BLaER1 (cell line): ENCODE results near the gene SHANK3.
"Not testable (repeated sequence)": the region's sequence is repeated elsewhere in the genome, so short reads cannot be mapped to it uniquely, and the experiment has no call there.

Source experiments
- H3K27ac ChIP-seq: shearing (Covaris generic); formaldehyde crosslinking; 2 replicates; pipeline ENCODE4 v1.8.1; 2022
- H3K27me3 ChIP-seq: shearing (Covaris generic); formaldehyde crosslinking; 2 replicates; pipeline ENCODE4 v1.8.1; 2022
- H3K36me3 ChIP-seq: shearing (Covaris generic); formaldehyde crosslinking; 2 replicates; pipeline ENCODE4 v1.8.1; 2022
- H3K4me1 ChIP-seq: shearing (Covaris generic); formaldehyde crosslinking; 2 replicates; pipeline ENCODE4 v1.8.1; 2022
- H3K4me2 ChIP-seq: shearing (Covaris generic); formaldehyde crosslinking; 2 replicates; pipeline ENCODE4 v1.8.1; 2022
- H3K4me3 ChIP-seq: shearing (Covaris generic); formaldehyde crosslinking; 2 replicates; pipeline ENCODE4 v1.8.1; 2022
- H3K9ac ChIP-seq: shearing (Covaris generic); formaldehyde crosslinking; 2 replicates; pipeline ENCODE4 v1.8.1; 2022
- H3K9me3 ChIP-seq: shearing (Covaris generic); formaldehyde crosslinking; 2 replicates; pipeline ENCODE4 v1.8.1; 2022
- H4K20me1 ChIP-seq: shearing (Covaris generic); formaldehyde crosslinking; 2 replicates; pipeline ENCODE4 v1.8.1; 2022
- Cebpa-rat ChIP-seq: shearing (Covaris generic); IDR thresholded peaks from 2 replicates; pipeline ENCODE4 v1.8.1; 2022

SHANK3 gene

DNA sequence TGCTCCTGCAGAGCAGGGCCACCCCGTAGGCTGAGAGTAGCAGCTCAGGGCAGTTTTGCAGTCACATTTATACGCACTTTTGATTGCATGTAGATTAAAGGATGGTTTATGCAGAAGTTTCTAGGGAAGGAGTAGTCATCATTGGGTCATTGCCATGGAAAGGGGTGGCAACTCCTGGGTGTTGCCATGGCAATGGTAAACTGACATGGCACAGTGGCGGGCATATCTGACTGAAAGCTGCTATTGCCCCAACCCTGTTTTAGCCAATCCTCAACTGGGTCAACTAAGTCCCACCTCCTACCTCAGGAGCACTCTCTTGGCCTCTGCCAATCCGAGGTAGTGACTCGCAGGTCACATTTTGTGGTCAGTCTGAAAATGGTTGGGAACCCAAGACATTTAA is 42.2 kb upstream of the SHANK3 start:
- no peak overlapping the region for H3K4me3 ChIP-seq
- H3K4me1 ChIP-seq = peaks cover 34% of the 10 kb centered on the region
- no peaks in the 10 kb centered on the region for H4K20me1 ChIP-seq
- H3K9me3 ChIP-seq = no peaks in the 10 kb centered on the region
- no peak for TF ChIP-seq Cebpa-rat
- no peaks in the 10 kb centered on the region for H3K27me3 ChIP-seq
- H3K27ac ChIP-seq = no peak overlapping the region
- 0 out of 2 replicates have a peak overlapping the region, but pooled peaks have one; percentile 8 for H3K4me2 ChIP-seq
- peaks cover 12% of the 10 kb centered on the region; the same call in 1 of the 2 replicates for H3K36me3 ChIP-seq
- H3K9ac ChIP-seq = no peak overlapping the region

- Histone ChIP-seq H3K36me3 (0 out of 2 replicates have a peak, but pooled peaks cover 5% of the 10 kb centered on the region), H3K9me3 (no peaks in the 10 kb centered on the region), H4K20me1 (no peaks in the 10 kb centered on the region), H3K4me3 (no peak overlapping the region), H3K4me1 (peaks cover 19% of the 10 kb centered on the region), H3K27me3 (no peaks in the 10 kb centered on the region), H3K27ac (no peak overlapping the region), H3K9ac (no peak overlapping the region), H3K4me2 (no peak overlapping the region)
- no peak for TF ChIP-seq Cebpa-rat
Measured at GRCh38 chr22:50633086-50633485, 39.5 kb upstream of the SHANK3 start.

GRCh38 chr22:50633771-50634170 is 38.9 kb upstream of the SHANK3 start:
- Histone ChIP-seq H3K27ac (no peak overlapping the region), H3K4me1 (peaks cover 14% of the 10 kb centered on the region), H3K9ac (no peak overlapping the region), H3K4me2 (no peak overlapping the region), H3K36me3 (0 out of 2 replicates have a peak, but pooled peaks cover 5% of the 10 kb centered on the region), H3K27me3 (no peaks in the 10 kb centered on the region), H4K20me1 (no peaks in the 10 kb centered on the region), H3K9me3 (no peaks in the 10 kb centered on the region), H3K4me3 (no peak overlapping the region)
- no peak for TF ChIP-seq Cebpa-rat

DNA sequence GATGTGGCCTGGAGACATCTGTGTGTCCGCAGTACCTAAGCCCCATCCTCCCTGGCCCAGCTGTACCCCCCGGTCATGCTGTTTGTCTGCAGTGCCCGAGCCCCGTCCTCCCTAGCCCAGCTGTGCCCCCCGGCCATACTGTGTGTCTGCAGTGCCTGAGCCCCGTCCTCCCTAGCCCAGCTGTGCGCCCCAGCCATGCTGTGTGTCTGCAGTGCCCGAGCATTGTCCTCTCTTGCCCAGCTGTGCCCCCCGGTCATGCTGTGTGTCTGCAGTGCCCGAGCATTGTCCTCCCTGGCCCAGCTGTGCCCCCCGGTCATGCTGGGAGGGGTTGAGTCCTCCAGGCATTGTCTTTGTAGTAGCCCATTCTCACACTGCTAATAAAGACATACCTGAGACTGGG is 37.0 kb upstream of the SHANK3 start:
- Histone ChIP-seq H3K27ac (no peak overlapping the region), H3K36me3 (0 out of 2 replicates have a peak, but pooled peaks cover 5% of the 10 kb centered on the region), H3K27me3 (no peaks in the 10 kb centered on the region), H3K9me3 (no peaks in the 10 kb centered on the region), H3K4me1 (peaks cover 4% of the 10 kb centered on the region; the same call in 1 of the 2 replicates), H3K9ac (no peak overlapping the region), H3K4me2 (no peak overlapping the region), H3K4me3 (no peak overlapping the region), H4K20me1 (no peaks in the 10 kb centered on the region)
- no peak for TF ChIP-seq Cebpa-rat

GRCh38 chr22:50640296-50640695 is 32.3 kb upstream of the SHANK3 start:
- H3K4me3 ChIP-seq, H3K36me3 ChIP-seq, H3K27me3 ChIP-seq, H4K20me1 ChIP-seq, H3K9me3 ChIP-seq, H3K9ac ChIP-seq, H3K27ac ChIP-seq, H3K4me2 ChIP-seq, H3K4me1 ChIP-seq: not testable (repeated sequence)

GRCh38 chr22:50640857-50641647 is 31.6 kb upstream of the SHANK3 start:
- Histone ChIP-seq H3K9ac (no peak overlapping the region), H3K4me3 (no peak overlapping the region), H3K4me1 (no peaks in the 10 kb centered on the region), H3K36me3 (0 out of 2 replicates have a peak, but pooled peaks cover under 1% of the 10 kb centered on the region), H3K27me3 (0 out of 2 replicates have a peak, but pooled peaks cover 4% of the 10 kb centered on the region), H3K27ac (no peak overlapping the region), H3K9me3 (peaks cover 5% of the 10 kb centered on the region; the same call in 1 of the 2 replicates), H4K20me1 (no peaks in the 10 kb centered on the region), H3K4me2 (no peak overlapping the region)
- no peak for TF ChIP-seq Cebpa-rat

DNA sequence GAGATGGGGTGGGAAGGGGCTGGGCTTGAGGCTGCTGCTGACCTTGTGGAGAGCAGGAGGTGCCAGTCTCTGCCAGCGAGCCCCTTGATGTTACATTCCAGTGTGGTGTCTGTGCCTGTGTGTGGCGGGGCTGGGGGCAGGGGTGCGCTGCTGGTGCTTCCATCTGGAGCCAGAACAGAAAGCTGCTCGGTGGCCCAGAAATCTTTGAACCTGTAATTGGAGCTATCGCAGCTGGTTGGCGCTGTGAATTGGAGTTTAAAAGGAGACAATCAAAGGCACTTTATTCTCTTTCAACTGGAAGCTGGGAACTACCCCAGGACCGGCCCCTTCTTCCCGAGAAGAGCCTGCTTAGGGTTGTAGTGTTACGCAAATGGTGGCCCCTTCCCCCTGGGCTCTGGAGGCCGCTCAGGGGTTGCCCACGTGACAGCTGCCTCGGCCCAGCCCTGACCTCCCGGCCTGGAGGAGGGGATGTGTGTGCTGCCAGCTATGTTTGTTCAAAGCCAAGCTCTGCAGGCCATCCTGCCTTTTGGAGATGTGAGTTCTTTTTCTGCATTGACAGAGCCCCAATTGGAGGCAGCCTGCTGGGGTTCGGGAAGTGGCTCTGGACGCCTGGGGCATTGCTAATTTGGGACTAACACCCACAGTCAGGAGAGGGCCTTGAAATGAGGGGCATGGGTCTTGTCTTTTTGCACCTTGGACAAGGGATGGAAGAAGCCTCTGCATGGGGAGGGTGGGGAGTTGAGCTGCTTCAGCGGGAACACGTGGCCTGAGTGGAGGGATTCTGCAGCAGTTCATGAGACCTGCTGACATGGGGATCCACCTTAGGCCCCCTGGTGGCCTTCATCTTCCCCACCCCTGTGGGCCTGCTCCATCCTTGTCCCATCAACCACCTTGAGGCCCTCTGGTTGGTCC is 30.7 kb upstream of the SHANK3 start:
- H3K36me3 ChIP-seq = no peaks in the 10 kb centered on the region
- TF ChIP-seq Cebpa-rat = no peak
- H3K4me1 ChIP-seq = no peaks in the 10 kb centered on the region
- 0 out of 2 replicates have a peak, but pooled peaks cover 4% of the 10 kb centered on the region for H3K27me3 ChIP-seq
- H3K4me3 ChIP-seq = no peak overlapping the region
- no peak overlapping the region for H3K9ac ChIP-seq
- H3K27ac ChIP-seq = no peak overlapping the region
- peaks cover 14% of the 10 kb centered on the region for H3K9me3 ChIP-seq
- no peak overlapping the region for H3K4me2 ChIP-seq
- no peaks in the 10 kb centered on the region for H4K20me1 ChIP-seq

DNA sequence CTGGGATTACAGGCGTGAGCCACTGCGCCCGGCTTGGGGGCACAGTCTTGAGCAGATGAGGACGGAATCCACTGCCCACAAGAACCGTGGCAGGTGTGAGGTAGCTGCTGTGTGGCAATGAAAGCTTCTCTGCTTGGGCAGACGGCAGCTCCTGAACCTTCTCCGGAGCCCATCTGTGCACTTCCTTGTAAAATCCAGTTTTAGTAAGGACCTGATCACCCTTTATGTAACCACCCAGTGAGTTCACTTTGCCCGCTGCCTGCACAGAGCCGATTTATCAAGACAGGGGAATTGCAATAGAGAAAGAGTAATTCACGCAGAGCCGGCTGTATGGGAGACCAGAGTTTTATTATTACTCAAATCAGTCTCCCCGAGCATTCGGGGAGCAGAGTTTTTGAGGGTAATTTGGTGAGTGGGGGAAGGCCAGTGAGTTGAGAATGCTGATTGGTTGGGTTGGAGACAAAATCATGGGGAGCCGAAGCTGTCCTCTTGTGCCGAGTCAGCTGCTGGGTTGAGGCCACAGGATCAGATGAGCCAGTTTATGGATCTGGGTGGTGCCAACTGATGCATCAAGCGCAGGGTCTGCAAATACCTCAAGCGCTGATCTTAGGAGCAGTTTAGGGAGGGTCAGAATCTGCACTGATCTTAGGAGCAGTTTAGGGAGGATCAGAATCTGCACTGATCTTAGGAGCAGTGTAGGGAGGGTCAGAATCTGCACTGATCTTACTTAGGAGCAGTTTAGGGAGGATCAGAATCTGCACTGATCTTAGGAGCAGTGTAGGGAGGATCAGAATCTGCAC is 29.4 kb upstream of the SHANK3 start:
- H3K9ac ChIP-seq, H3K4me1 ChIP-seq: not testable (repeated sequence)

GRCh38 chr22:50643821-50644101 is 28.9 kb upstream of the SHANK3 start:
- H3K4me2 ChIP-seq, H4K20me1 ChIP-seq, H3K27ac ChIP-seq, H3K27me3 ChIP-seq, H3K4me1 ChIP-seq, H3K4me3 ChIP-seq, H3K9ac ChIP-seq, H3K36me3 ChIP-seq: not testable (repeated sequence)
- H3K9me3 ChIP-seq = peaks cover 32% of the 10 kb centered on the region

More for the DNA sequence above, 29.4 kb upstream of the SHANK3 start:
- H4K20me1 ChIP-seq, H3K4me2 ChIP-seq, H3K27me3 ChIP-seq, H3K36me3 ChIP-seq, H3K27ac ChIP-seq, H3K4me3 ChIP-seq: not testable (repeated sequence)
- H3K9me3 ChIP-seq = peaks cover 26% of the 10 kb centered on the region
